HG02610 (cell line): Measurements from ENCODE around the gene FAM47E.
"Not testable (repeated sequence)": the region's sequence is repeated elsewhere in the genome, so short reads cannot be mapped to it uniquely, and the experiment has no call there.

Source experiments
- ATAC-seq: cut with Tn5 transposase; IDR thresholded peaks from one replicate; pipeline ENCODE4 v1.9.1; 2021; ENCODE audit warnings: mild to moderate bottlenecking, moderate library complexity; ENCODE audit not compliant: unreplicated experiment

FAM47E gene

DNA sequence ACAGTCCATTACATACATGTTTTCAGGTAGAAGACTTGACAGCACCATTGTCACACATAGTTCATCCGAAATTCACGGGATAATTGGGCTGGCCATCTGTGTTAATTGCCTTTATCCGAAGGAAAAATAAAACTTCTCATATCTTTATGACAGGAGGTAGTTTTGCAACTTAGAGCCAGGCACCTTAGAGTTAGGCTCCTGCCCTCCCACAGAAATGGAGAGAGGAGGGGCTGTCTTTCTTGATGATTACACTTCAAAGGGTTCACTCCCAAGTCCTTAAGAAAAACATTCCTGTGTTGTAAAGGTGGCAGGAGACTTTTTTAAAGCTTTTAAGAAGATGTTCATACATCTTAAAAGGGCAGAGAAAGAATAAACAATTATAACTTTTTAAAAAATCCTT lies 27.4 kb upstream of the FAM47E start:
- no peak for ATAC-seq

DNA sequence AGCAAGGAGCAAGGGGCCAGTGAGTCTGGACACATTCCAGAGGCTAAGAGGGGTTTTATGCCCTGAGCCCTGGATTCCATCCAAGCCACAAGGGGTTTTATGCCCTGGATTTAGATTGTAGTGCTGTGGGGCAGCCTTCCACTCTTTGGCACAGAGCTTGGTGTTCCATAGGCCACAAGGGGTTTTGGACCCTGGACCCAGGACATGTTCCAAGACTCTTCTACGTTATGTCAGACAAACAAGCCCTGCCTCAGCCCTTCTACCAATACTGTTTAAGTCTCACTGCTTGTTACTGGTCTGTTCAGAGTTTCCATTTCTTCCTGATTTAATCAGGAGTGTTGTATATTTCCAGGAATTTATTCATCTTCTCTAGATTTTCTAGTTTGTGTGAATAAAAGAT lies 25.1 kb upstream of the FAM47E start:
- ATAC-seq: no peak

GRCh38 chr4:76232681-76233080 lies 18.8 kb upstream of the FAM47E start:
- ATAC-seq: no peak

- ATAC-seq: no peak
Measured at GRCh38 chr4:76233083-76233482, 18.4 kb upstream of the FAM47E start.

DNA sequence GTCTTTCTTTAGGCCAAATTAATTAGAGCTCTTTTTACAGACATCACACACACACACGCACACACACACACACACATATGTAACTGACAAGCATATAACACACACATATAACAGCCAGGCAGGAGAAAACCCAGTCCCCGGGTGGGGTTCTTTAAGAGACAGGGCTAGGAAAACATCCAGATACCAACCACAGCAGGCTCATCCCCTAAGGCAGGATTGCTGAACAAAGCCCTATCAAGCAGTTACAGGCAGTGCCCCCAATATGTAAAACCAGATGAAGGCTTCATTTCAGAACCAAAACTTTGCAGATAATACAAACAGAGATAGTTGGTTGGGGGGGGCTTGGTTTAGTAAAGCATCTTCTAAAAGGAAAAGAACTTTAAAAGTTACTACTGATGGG lies 18.0 kb upstream of the FAM47E start:
- ATAC-seq: no peak

DNA sequence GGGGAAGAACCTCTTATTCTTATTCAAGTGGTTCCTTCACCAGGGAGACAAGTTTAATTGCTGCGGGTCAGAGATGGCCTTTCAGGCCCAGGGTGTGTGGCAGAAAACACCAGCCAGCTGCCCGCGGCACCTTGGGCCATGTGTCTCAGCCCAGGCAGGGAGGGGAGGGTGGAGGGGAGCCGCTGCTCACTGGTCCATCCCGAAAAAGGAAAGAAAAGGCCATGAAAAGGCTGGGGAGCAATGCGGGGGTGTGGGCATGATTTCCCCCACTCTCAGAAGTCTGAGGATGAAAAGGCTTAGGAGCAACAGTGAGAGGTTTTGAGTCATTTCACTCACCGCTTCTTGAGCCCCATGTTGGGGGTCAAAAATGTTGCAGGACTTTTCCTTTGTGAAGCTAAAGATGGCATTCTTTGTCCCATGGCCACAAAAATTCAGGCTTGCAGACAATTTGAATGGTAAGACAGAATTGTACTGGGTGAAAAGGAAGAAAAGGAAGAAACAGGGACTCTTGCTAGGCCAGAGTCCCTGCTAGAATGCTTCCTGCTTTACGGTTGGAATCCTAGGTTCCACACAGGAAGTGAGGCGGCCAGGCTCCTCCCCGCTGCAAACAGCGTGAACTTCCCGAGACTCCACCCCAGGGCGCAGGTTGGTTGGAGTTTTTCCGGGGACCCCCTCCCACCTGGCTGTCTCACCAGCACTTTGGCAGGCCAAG lies 17.4 kb upstream of the FAM47E start:
- no peak for ATAC-seq

DNA sequence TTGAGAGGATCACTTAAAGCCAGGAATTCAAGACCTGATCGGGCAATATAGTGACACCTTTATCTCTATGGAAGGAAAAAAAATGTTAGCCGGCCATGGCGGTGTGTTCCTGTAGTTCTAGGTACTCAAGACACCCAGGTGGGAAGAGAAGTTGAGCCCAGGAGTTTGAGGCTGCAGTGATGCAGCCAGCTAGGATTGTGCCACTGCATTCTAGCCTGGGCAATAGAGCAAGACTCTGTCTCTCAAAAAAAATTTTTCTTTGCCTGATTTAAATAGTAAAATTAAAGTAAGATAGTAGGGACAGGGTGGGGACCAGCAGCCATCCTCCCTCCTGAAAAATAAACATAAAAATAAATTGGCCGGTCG lies 16.9 kb upstream of the FAM47E start:
- ATAC-seq: no peak

- no peak for ATAC-seq
Measured at GRCh38 chr4:76235407-76235806, 16.1 kb upstream of the FAM47E start.

- ATAC-seq: no peak
Measured at GRCh38 chr4:76235915-76236314, 15.6 kb upstream of the FAM47E start.

DNA sequence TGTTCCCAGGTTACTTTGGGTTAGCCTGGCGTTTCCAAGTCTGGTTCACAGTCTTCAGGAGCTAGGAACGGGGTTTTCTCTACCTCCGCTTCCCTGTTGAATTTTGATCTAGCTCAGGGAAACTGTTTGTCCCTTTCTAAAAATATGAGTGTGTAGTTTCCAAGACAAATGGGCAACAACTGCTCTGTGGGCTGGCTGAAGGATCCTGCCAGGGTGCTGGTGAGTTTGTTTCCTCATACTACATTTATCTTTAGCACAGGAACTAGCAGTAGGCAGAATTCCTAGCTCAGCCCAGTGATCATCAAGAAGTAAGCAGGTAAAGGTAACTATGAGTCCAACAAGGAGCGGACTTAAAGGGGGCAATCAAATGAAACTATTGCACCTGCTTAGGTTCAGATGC lies 13.3 kb upstream of the FAM47E start:
- no peak for ATAC-seq

- no peak for ATAC-seq
Measured at GRCh38 chr4:76238701-76239100, 12.8 kb upstream of the FAM47E start.

- no peak for ATAC-seq
Measured at GRCh38 chr4:76240236-76240635, 11.3 kb upstream of the FAM47E start.

DNA sequence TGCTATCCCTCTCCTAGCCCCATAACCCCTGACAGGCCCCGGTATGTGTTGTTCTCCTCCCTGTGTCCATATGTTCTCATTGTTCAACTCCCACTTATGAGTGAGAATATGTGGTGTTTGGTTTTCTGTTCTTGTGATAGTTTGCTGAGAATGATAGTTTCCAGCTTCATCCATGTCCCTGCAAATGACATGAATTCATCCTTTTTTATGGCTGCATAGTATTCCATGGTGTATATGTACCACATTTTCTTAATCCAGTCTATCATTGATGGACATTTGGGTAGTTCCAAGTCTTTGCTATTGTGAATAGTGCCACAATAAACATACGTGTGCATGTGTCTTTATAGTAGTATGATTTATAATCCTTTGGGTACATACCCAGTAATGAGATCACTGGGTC lies 7.6 kb upstream of the FAM47E start:
- not testable (repeated sequence) for ATAC-seq

DNA sequence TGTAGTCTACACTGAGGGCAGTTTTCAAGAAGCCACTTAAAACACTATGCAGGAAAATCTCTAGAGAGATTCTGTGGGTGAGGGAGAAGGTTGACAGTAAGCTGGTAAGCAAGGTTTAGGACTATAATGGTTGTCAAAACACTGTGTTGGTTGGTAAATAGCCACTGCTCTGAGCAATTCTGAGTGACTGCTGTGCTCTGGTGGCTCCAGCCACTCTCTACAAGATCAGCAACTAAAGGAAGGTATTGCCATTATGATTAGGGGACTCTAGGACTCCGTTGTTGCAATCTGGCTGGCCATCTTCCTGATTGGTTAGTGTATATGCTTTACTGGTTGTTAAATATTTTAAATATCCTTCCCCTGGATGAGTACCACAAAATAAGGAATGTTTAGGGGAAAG lies 5.5 kb upstream of the FAM47E start:
- no peak for ATAC-seq

- no peak for ATAC-seq
Measured at GRCh38 chr4:76246852-76247251, 4.7 kb upstream of the FAM47E start.

GRCh38 chr4:76250962-76251361 lies 559 bp upstream of the FAM47E start:
- ATAC-seq: no peak

DNA sequence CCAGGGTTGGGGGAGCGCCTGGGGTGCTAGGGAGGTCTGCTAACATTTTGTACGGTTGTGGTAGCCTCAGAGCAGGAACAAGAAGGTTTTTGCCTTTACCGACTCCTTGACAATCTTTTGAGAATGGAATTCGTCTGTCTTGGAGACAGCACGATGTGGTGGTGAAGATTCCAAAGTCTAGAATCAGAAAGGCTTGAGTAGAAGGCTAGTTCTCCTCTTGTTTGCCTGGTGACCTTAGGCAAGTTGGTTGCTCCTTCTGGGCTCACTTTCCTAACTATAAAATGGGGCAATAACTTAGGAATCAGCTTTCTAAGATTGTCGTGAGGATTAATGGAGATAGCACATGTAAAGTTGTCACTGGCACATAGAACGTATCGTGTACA lies 741 bp downstream of the FAM47E start:
- no peak for ATAC-seq

GRCh38 chr4:76253511-76253910 lies 2.0 kb downstream of the FAM47E start:
- ATAC-seq: no peak

GRCh38 chr4:76256032-76256431 lies 4.5 kb downstream of the FAM47E start:
- ATAC-seq: no peak

DNA sequence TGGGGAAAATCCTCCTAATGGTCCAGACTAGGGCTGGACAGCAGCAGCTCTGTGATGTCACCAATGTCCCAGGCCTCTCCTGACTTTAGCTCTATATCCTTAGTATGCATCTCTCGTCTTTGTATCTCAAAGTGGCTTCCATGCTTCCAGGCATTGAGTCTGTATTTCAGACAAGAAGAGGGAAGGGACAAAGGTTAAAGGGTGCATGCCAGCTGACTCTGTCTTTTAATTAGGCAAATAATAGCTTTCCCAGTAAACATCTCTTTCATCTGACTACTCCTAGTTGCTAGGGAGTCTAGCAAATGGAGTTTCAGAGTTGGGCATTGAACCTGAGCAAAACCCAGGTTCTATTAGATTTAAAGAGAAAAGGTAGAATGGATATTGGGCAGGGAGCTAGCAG lies 5.4 kb downstream of the FAM47E start:
- no peak for ATAC-seq

DNA sequence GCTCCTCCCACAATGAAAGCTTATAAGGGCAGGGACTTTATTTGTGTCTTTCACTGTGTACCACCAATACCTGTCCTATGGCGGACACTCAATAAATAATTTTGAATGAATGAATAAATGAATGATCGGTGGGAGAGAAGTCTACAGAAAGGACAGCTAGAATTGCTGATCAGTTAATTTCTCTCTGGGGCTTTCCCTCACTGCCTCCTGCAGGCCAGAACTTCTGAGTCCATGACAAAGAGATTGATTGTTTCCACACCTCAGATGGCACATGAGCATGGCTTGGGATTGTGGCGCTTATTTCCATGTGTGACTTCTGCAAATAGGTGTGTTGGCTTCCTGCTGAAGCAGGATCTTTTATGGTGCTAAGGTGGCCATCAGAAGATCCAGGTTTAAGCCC lies 6.3 kb downstream of the FAM47E start:
- ATAC-seq: no peak

DNA sequence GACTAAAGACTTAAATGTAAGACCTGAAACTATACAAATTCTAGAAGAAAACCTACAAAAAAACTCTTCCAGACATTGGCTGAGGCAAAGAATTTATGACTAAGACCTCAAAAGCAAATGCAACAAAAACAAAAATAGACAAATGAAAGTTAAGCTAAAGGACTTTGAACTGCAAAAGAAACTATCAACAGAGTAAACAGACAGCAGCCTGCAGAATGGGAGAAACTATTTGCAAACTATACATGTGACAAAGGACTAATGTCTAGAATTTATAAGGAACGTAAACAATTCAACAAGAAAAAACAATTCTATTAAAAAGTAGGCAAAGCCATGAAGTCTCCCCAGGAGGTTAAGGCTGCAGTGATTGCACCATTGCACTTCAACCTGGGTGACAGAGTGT lies 9.1 kb downstream of the FAM47E start:
- no peak for ATAC-seq

DNA sequence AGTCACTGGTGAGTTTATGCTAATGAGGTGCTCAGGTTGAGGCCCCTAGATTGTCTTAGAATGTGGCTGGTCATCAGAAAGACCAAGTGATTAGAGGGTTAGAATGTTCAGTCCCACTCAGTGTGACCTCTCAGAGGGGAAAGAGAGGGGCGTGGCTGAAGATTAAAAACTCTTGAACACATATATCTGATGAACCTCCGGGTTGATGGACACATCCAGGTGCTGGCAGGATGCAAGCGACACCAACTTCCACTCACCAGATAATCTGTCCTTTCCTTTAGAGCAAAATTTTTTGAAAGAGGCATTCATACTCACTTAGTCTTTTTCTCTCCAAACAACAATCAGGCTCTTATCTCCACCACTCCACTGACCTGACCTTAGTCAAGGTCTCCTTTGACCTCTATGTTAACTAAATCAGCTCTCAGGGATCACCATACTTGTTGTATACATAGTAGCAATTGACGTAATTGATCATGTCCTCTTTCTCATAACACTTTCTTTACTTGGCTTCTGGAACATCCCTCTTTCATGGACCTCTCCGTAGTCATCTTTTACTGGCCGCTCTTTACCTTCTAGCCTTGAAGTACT lies 14.2 kb downstream of the FAM47E start:
- no peak for ATAC-seq
